NCI-H1417 (cell line): ENCODE measurements around the gene SLC30A7.

ENCODE experiments used
- DNase-seq, 3 experiments: peaks; one replicate each; lab custom pipeline; 2025; lab: John Stamatoyannopoulos, UW

SLC30A7 gene

DNA sequence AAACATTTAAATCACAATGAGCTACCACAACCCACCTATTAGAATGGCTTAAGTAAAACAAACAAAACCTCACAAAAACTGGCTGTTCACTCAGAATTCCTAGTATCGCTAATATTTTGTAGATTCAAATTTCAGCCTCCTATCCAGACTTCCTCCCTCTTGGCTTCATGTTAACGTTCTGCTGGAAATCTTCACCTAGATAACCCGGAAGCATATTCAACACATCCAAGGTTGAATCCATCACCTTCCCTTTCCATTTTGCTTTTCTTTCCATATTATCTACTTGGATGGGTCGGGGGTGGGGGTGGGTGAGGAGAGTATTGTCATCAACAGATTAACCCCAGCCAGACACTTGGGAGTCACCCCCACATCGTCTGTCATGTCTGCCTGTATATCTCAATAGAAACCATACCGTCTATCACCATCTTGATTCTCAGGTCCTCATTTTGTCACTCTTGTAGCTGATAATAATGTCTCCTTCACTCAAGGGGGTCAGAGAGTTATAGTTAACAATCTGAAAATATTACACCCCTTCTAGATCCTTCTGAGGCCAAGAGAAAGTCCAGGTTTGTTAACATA is 131.4 kb downstream of the SLC30A7 start:
- no peak for DNase-seq

- DNase-seq: no peak
These were observed 132.6 kb downstream of the SLC30A7 start for GRCh38 chr1:101028466-101028865.

DNA sequence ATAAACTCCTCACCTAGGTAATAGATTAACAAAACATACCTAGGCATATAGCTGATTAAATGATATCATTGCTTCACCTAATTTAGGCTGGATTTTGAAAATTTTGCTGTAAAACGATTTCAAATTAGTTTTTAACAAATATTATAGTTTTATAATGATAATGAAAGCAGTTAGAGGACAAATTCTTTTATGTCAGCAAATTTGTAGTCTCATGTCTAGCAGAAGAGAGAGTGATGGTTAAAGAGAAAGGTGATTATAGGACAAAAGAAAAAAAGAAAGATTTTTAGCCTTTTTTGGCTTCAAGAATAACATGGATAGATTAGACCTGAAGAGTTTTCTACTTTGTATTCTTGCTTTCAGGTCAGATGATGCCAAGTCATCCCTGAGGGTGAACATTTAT is 133.3 kb downstream of the SLC30A7 start:
- DNase-seq: no peak

- no peak for DNase-seq
These were observed 135.0 kb downstream of the SLC30A7 start for GRCh38 chr1:101030881-101031280.
